Measurements from ENCODE around the gene LRRC63. TPM values are rescaled to one million over a fixed set of nuclear protein-coding genes. Genes with fewer than 3 reads are reported as not detected.

LRRC63 gene
- total and polyA plus RNA-seq, 9 of the 15 experiments (the other 6 are each of a cell fraction or from before 2014, with no cell fraction given), result 0.07 to 0.41 (median 0.24) TPM; not detected in 1

DNA sequence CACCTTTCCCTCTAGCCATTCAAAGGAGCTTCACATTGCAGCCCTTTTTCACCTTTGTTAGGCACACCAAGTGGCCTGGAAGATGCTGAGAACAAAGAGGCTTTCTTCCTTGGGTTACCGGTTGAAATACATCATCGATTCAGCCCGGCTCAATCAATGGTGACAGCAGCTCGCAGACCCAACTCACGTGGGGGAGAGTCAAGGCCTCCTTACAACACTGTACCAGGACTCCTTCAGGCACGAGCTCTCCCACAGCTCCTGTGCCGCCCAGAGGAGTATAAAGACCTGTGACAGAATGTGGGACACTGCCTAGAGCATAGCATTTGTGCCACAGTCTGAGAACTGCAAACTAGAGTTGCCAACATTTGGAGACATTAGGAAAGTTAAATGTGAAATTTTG lies 3.9 kb upstream of the LRRC63 start (continued):
- TF ChIP-seq CBX8 (IDR thresholded peaks at IDR 0.05; ENCODE audit: borderline replicate concordance, extremely low read depth, low read depth, low read length, poor library complexity, severe bottlenecking) (no peak), GTF2E2 (tag; IDR thresholded peaks at IDR 0.05) (no peak), GABPB2 (CRISPR knock-in tag; conservative IDR thresholded peaks at IDR 0.05) (no peak)
- TF ChIP-seq, protein P1, sequence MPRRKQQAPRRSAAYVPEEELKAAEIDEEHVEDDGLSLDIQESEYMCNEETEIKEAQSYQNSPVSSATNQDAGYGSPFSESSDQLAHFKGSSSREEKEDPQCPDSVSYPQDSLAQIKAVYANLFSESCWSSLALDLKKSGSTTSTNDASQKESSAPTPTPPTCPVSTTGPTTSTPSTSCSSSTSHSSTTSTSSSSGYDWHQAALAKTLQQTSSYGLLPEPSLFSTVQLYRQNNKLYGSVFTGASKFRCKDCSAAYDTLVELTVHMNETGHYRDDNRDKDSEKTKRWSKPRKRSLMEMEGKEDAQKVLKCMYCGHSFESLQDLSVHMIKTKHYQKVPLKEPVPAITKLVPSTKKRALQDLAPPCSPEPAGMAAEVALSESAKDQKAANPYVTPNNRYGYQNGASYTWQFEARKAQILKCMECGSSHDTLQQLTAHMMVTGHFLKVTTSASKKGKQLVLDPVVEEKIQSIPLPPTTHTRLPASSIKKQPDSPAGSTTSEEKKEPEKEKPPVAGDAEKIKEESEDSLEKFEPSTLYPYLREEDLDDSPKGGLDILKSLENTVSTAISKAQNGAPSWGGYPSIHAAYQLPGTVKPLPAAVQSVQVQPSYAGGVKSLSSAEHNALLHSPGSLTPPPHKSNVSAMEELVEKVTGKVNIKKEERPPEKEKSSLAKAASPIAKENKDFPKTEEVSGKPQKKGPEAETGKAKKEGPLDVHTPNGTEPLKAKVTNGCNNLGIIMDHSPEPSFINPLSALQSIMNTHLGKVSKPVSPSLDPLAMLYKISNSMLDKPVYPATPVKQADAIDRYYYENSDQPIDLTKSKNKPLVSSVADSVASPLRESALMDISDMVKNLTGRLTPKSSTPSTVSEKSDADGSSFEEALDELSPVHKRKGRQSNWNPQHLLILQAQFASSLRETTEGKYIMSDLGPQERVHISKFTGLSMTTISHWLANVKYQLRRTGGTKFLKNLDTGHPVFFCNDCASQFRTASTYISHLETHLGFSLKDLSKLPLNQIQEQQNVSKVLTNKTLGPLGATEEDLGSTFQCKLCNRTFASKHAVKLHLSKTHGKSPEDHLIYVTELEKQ (CRISPR knock-in tag; IDR thresholded peaks at IDR 0.05), result no peak

DNA sequence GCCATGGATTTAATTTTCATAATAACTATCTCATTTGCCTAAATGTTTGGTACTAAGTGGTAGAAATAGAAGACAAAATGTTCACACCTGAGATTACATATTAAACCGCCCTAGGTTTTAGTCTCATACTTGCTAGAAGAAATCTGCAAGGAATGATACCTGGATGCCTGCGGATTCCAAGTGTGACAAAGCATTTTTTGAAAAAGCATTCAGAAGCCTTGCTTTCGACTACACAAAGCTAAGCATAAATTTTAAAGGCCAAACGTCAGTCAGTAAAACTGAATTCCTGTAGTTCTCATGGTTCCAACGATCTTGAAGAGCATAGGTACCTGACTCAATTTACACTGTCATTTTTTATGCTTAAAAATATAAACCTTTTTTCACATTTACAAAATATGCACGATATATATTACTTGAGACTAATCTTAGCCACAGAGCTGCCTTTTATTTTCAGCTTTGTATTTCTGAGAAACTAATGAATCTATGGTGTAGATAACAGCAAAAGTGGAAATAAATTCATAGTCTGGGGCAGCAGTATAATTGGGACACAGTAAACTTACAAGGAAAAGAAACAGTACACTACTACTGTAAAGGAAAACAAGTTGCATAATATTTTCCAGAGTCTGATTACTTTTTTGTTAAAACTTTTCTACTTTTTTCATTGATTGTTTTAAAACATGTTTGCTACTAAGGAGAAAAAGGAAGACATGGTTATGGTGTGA lies 1.2 kb upstream of the LRRC63 start:
- intact Hi-C loops (cut with micrococcal nuclease), result loop anchor here (2.0 kb wide), 1 partner anchor 28 kb away; the partner anchor contains the start of gene LCP1
- peak; percentile 29 for FAIRE-seq
- in situ Hi-C loops (cut with MboI), result no loop called here
- Histone ChIP-seq H3K4me3 (peak overlapping the region; percentile 45), H3K9me1 (ENCODE audit: control insufficient read depth, insufficient read depth, low read length) (no peaks in the 10 kb centered on the region), H3K79me2 (ENCODE audit: control insufficient read depth, insufficient read depth, low read length) (no peaks in the 10 kb centered on the region), H4K20me1 (replicated peaks; ENCODE audit: control insufficient read depth, insufficient read depth, low read length) (no peaks in the 10 kb centered on the region), H3K27me3 (ENCODE audit: control insufficient read depth in 2 of 2, insufficient read depth in 2 of 2, low read length in 2 of 2) (no peaks in the 10 kb centered on the region), H2AFZ (ENCODE audit: low read depth, low read length) (peak overlapping the region; percentile 95), H3K4me2 (ENCODE audit: insufficient read depth, low read length) (peak overlapping the region; percentile 77), H3K4me1 (replicated peaks in 1 of 2; ENCODE audit: control insufficient read depth in 2 of 2, insufficient read depth in 2 of 2, low read length in 2 of 2) (peaks cover 5 to 6% of the 10 kb centered on the region in 2 experiments; a peak in 3 of 5 replicates), H3K36me3 (ENCODE audit: control insufficient read depth, insufficient read depth, low read length) (no peaks in the 10 kb centered on the region), H3K9me3 (replicated peaks; ENCODE audit: control insufficient read depth, insufficient read depth, low read depth, low read length) (no peaks in the 10 kb centered on the region), H3K27ac (ENCODE audit: extremely low read depth, low read depth, low read length) (peak overlapping the region; percentile 68), H3K9ac (ENCODE audit: insufficient read depth in 1 of 2, low read depth in 2 of 2, low read length in 2 of 2) (peak overlapping the region in 1 of 2 experiments; percentile 56; a peak in 2 of 4 replicates)
- BruUV-seq (replicated peaks), result no TSS peak
- ChIA-PET POLR2A (interaction anchor here (1.1 to 1.2 kb wide), 2 partner anchors 11 to 17 kb away, joined by 4 read pairs; no protein-coding TSS in a partner anchor), CTCF (ENCODE audit: low intra/inter-chr PET ratio) (no interaction called here)
- 0% methylated on average over 6 of the region's 6 CpGs for WGBS (ENCODE audit: insufficient coverage, low coverage, missing lambda C conversion rate)
- ATAC-seq, result no peak
- DNase-seq (ENCODE audit: extremely low read depth in 1 of 4, low spot score in 3 of 4), result peak in 1 of 4 experiments; percentile 38
- TF ChIP-seq HIVEP1 (CRISPR knock-in tag; IDR thresholded peaks at IDR 0.05), result no peak
- peak; percentile 80 for TF ChIP-seq NFE2 (IDR thresholded peaks at IDR 0.05; ENCODE audit: low read depth)
- TF ChIP-seq ZBTB1 (CRISPR knock-in tag; IDR thresholded peaks at IDR 0.05; ENCODE audit: borderline replicate concordance, low read depth), result no peak
- no peak for TF ChIP-seq MTA2 (IDR thresholded peaks at IDR 0.05; ENCODE audit: low read depth)
- TF ChIP-seq ZNF316 (IDR thresholded peaks at IDR 0.05), result peak; percentile 84
- no peak for TF ChIP-seq ZC3H4 (CRISPR knock-in tag; IDR thresholded peaks at IDR 0.05; ENCODE audit: borderline replicate concordance)
- TF ChIP-seq HDAC3 (IDR thresholded peaks at IDR 0.05; ENCODE audit: borderline replicate concordance, partially characterized antibody), result peak; percentile 6
- TF ChIP-seq SREBF2 (CRISPR knock-in tag; IDR thresholded peaks at IDR 0.05), result no peak
- TF ChIP-seq WHSC1 (IDR thresholded peaks at IDR 0.05; ENCODE audit: low read length), result no peak
- no peak for TF ChIP-seq ERF (CRISPR knock-in tag; IDR thresholded peaks at IDR 0.05)
- no peak for TF ChIP-seq RBM22 (IDR thresholded peaks at IDR 0.05; ENCODE audit: low read depth, low read length, poor library complexity, severe bottlenecking)
- TF ChIP-seq, protein P2, sequence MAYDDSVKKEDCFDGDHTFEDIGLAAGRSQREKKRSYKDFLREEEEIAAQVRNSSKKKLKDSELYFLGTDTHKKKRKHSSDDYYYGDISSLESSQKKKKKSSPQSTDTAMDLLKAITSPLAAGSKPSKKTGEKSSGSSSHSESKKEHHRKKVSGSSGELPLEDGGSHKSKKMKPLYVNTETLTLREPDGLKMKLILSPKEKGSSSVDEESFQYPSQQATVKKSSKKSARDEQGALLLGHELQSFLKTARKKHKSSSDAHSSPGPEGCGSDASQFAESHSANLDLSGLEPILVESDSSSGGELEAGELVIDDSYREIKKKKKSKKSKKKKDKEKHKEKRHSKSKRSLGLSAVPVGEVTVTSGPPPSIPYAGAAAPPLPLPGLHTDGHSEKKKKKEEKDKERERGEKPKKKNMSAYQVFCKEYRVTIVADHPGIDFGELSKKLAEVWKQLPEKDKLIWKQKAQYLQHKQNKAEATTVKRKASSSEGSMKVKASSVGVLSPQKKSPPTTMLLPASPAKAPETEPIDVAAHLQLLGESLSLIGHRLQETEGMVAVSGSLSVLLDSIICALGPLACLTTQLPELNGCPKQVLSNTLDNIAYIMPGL (CRISPR knock-in tag; IDR thresholded peaks at IDR 0.05), result no peak
- no peak for TF ChIP-seq MCM7 (IDR thresholded peaks at IDR 0.05)

Measured in K562 (cell line).